ENCODE data around the gene ZFAND6.

ZFAND6 gene

DNA sequence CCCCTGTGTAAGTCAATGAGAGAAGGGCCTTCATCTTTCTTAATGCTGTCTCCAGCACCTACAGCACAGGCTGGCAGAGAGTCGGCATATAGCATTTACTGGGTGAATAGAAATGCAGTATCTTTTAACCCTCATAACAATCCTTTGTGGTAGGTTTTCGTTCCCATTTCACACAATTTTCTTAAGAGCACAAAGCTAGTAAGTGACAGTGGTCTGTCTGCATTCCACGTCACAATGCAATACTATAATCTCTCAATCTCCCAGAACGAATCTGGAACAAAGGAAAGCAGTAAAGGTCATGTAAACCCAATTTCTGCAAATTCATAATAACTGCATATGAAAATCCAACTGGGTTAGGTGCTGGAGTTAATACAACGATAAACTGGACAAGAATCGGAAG lies 1.4 kb upstream of the ZFAND6 start:
- no peak overlapping the region for H3K4me3 ChIP-seq (ENCODE audit: low read depth, low read length)
- TF ChIP-seq, protein P1, sequence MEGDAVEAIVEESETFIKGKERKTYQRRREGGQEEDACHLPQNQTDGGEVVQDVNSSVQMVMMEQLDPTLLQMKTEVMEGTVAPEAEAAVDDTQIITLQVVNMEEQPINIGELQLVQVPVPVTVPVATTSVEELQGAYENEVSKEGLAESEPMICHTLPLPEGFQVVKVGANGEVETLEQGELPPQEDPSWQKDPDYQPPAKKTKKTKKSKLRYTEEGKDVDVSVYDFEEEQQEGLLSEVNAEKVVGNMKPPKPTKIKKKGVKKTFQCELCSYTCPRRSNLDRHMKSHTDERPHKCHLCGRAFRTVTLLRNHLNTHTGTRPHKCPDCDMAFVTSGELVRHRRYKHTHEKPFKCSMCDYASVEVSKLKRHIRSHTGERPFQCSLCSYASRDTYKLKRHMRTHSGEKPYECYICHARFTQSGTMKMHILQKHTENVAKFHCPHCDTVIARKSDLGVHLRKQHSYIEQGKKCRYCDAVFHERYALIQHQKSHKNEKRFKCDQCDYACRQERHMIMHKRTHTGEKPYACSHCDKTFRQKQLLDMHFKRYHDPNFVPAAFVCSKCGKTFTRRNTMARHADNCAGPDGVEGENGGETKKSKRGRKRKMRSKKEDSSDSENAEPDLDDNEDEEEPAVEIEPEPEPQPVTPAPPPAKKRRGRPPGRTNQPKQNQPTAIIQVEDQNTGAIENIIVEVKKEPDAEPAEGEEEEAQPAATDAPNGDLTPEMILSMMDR (IDR thresholded peaks at IDR 0.05; ENCODE audit: borderline replicate concordance, insufficient read depth, low read depth, low read length): no peak

DNA sequence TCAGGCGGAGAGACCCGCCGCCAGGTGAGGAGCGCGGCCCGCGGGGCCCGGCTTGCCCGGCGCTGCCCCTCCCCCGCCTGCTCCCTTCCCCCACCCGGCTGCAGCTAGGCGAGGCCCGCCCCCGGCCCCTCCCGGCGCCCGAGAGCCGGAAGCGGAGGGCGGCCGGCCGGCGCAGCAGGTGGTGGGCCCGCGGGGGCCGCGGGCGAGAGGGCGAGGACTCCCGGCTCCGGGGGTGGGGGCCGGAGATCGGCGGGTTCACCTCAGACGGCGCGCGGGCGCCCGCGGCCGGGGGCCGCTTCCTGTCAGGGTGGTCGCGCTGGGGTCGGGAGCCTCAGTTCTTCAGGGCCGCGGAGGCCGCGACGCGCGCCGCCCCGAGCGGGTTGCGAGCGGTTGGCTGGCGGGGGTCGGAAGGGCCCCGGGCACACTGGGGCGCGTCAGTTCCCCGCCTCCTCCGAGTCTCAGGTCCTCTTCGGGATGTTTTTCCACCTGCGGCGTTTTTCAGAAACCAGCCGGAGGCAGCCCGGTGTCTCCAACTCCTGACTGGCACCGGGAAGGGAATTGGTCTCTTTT lies 395 bp downstream of the ZFAND6 start:
- TF ChIP-seq, protein P1 (IDR thresholded peaks at IDR 0.05; ENCODE audit: borderline replicate concordance, insufficient read depth, low read depth, low read length): no peak
- peak overlapping the region; percentile 63 for H3K4me3 ChIP-seq (ENCODE audit: low read depth, low read length)

DNA sequence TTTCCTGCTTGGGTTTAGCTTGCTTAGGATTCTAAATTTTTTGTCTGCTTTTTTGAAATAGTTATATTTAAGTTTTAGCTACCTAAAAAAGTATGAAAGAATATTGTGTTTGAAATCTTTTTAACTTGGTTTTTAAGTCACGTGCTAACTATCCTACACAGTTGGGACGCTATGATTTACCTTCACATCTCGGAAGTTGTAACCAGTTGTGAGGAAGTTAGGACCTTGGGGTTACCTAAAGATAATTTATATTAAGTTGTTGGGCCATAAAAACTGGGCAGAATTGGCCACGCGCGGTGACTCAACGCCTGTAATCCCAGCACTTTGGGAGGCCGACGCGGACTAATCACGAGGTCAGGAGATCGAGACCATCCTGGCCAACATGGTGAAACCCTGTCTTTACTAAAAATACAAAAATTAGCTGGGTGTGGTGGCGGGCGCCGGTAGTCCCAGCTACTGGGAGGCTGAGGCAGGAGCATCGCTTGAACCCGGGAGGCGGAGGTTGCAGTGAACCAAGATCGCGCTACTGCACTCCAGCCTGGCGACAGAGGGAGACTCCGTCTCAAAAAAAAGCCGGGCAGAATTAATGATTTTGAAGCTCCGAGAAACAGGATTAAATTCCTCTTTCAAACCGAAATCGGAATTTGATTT lies 1.0 kb downstream of the ZFAND6 start:
- TF ChIP-seq, protein P1 (IDR thresholded peaks at IDR 0.05; ENCODE audit: borderline replicate concordance, insufficient read depth, low read depth, low read length): no peak
- peak overlapping the region; percentile 63 for H3K4me3 ChIP-seq (ENCODE audit: low read depth, low read length)

DNA sequence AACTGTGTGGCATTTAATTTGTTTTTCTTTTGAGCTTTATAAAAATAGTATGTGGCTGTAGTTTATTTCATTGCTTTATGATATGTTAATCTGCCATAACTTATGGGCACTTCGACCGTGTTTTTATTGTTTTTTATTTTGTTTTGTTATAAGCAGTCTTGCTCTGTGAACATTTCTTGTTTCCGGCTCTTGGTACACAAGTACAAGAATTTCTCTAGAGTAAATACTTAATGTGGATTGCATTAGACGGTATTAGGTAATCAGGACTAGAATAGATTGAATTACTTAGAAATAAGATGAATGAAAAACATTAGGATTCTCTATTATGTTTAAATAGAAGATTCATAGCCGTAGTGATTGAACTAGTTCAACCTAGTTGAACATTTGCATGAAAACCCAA lies 2.1 kb downstream of the ZFAND6 start:
- TF ChIP-seq, protein P1 (IDR thresholded peaks at IDR 0.05; ENCODE audit: borderline replicate concordance, insufficient read depth, low read depth, low read length): no peak
- peak overlapping the region; percentile 63 for H3K4me3 ChIP-seq (ENCODE audit: low read depth, low read length)

DNA sequence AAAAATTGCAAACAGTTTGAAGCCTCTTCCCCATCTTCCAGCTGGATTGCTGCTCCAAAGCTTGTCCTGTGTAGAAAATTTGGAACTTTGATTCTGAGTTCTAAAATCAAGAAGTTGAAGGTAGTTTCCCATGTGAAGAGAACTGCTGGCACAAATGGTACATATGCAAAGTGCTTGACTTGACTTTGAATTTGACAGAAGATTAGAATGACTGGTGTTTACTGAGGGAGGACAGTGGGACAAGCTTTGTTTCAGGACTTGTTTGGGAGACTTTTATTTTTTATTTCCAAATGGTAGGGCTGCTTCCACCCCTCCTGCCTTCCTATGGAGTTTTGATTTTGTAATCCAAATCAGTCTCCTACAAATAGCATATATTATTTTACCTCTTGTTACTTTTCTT lies 7.4 kb downstream of the ZFAND6 start:
- TF ChIP-seq, protein P1 (IDR thresholded peaks at IDR 0.05; ENCODE audit: borderline replicate concordance, insufficient read depth, low read depth, low read length): no peak

DNA sequence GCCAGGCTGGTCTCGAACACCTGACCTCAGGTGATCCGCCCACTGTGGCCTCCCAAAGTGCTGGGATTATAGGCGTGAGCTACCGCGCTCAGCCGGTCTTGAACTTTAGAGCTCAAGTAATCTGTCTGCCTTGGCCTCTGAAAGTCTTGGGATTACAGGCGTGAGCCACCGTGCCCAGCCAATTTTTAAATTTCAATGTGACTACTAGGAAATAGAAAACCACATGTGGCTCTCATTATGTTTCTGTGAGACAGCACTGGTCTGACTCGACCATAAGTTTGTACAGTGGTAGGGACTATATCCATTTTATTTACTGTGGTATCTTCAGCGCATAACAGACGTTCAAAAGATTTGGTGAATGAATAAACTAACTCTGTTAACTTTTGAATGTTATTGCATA lies 9.1 kb downstream of the ZFAND6 start:
- TF ChIP-seq, protein P1 (IDR thresholded peaks at IDR 0.05; ENCODE audit: borderline replicate concordance, insufficient read depth, low read depth, low read length): no peak
- no peak overlapping the region for H3K4me3 ChIP-seq (ENCODE audit: low read depth, low read length)

More for the DNA sequence above, 7.4 kb downstream of the ZFAND6 start:
- no peak overlapping the region for H3K4me3 ChIP-seq (ENCODE audit: low read depth, low read length)

DNA sequence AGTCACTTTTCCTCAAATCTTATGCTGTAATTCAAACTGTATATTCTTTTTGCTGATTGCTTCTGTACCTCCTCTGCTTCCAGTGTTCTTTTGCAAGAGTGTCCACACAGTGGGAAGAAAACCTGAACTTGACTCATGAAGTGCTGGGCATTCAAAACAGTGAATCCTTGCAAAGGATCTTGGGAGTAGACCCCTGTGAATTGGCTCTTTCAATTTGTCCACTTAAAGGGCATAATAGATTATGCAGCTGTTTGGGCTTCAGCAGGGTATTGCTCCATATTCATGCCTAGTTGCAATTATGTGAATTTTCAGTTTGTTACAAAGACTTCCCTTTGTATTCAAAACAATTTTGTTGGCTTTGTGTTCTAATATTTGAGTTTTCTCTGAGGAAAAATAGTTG lies 11.4 kb downstream of the ZFAND6 start:
- TF ChIP-seq, protein P1 (IDR thresholded peaks at IDR 0.05; ENCODE audit: borderline replicate concordance, insufficient read depth, low read depth, low read length): no peak
- no peak overlapping the region for H3K4me3 ChIP-seq (ENCODE audit: low read depth, low read length)
